NCI-H146 (cell line): ENCODE measurements around the gene PTPN5.
"Not testable (repeated sequence)": the region's sequence is repeated elsewhere in the genome, so short reads cannot be mapped to it uniquely, and the experiment has no call there.

ENCODE experiments used
- DNase-seq: peaks from one replicate; lab custom pipeline; 2025; lab: John Stamatoyannopoulos, UW

Gene PTPN5

DNA sequence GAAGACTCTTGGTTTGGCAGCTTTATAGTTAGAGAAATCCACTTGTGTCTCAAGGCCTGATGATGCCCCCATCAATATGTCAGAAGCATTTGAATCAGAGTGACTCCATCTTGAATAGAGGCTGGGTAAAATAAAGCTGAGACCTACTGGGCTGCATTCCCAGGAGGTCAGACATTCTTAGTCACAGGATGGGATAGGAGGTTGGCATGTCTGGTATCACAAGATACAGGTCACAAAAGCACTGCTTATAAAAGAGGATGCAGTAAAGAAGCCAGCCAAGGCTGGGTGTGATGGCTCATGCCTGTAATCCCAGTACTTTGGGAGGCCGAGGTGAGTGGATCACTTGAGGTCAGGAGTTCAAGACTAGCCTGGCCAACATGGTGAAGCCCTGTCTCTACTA lies 109.6 kb downstream of the PTPN5 start:
- DNase-seq: not testable (repeated sequence)
